CD4-positive, alpha-beta T cell (primary cell): Measurements from ENCODE around the gene GCNT2. TPM values are rescaled to one million over a fixed set of nuclear protein-coding genes. Genes with fewer than 3 reads are reported as not detected.

Experiments used
- ATAC-seq: fragments of 200-7000 bp; cut with Tn5 transposase; one replicate; pipeline ENCODE4 v1.10.0; 2022; ENCODE audit warnings: mild to moderate bottlenecking; ENCODE audit not compliant: poor library complexity
- CTCF ChIA-PET: fragments of 350-600 bp; sonication (Branson Sonifier 250); formaldehyde crosslinking; loops from one replicate; lab custom pipeline; 2021; ENCODE audit warnings: antibody characterized with exemption, inconsistent platforms; lab: Charles Lee
- POLR2A ChIA-PET: fragments of 350-600 bp; sonication (Branson Sonifier 250); formaldehyde crosslinking; loops from one replicate; lab custom pipeline; 2021; ENCODE audit warnings: antibody characterized with exemption, inconsistent platforms; lab: Charles Lee
- DNase-seq, 14 experiments: peaks; one replicate each; pipeline ENCODE4 v3.0.0-alpha.2; 2013 to 2020; ENCODE audit warnings: mixed read lengths in 2 of 14
- H3K27ac ChIP-seq, 2 donors: one replicate each; pipeline versions ENCODE4 v1.5.1 to v1.7.0; 2013; ENCODE audit warnings: low read length in 2 of 2, low read depth in 1 of 2, mild to moderate bottlenecking in 1 of 2
- H3K27me3 ChIP-seq, 2 experiments: 1 replicate in 1 of 2; 2 replicates in 1 of 2; pipeline versions ENCODE4 v1.6.1 to v1.7.0; 2013; ENCODE audit warnings: low read length in 2 of 2, control low read depth in 1 of 2, mild to moderate bottlenecking in 1 of 2, moderate library complexity in 1 of 2; ENCODE audit not compliant: insufficient read depth in 2 of 2, control insufficient read depth in 1 of 2
- H3K36me3 ChIP-seq: one replicate; pipeline ENCODE4 v1.6.1; 2013; ENCODE audit warnings: low read length, control low read depth; ENCODE audit not compliant: insufficient read depth
- H3K4me1 ChIP-seq: one replicate; pipeline ENCODE4 v1.6.1; 2013; ENCODE audit warnings: low read length, control low read depth; ENCODE audit not compliant: insufficient read depth
- H3K4me3 ChIP-seq: one replicate; pipeline ENCODE4 v1.5.1; 2013; ENCODE audit warnings: mild to moderate bottlenecking, low read length, moderate library complexity
- H3K9me3 ChIP-seq, 2 experiments: 1 replicate in 1 of 2; 2 replicates in 1 of 2; pipeline versions ENCODE4 v1.6.1 to v1.7.0; 2013; ENCODE audit warnings: low read length in 2 of 2, mild to moderate bottlenecking in 2 of 2, control low read depth in 1 of 2, moderate library complexity in 1 of 2; ENCODE audit not compliant: control insufficient read depth in 1 of 2, insufficient read depth in 1 of 2
- H3K27ac Mint-ChIP-seq: one replicate; pipeline ENCODE4 v1.8.0; 2020; ENCODE audit warnings: mixed read lengths
- H3K27me3 Mint-ChIP-seq: one replicate; pipeline ENCODE4 v1.8.0; 2021; ENCODE audit warnings: mixed read lengths
- H3K36me3 Mint-ChIP-seq: one replicate; pipeline ENCODE4 v1.8.0; 2021; ENCODE audit warnings: low read depth, mixed read lengths
- H3K4me1 Mint-ChIP-seq: one replicate; pipeline ENCODE4 v1.8.0; 2021; ENCODE audit warnings: low read depth, mixed read lengths
- H3K4me3 Mint-ChIP-seq: one replicate; pipeline ENCODE4 v1.8.0; 2020; ENCODE audit warnings: mild to moderate bottlenecking, mixed read lengths
- H3K9me3 Mint-ChIP-seq: one replicate; pipeline ENCODE4 v1.8.0; 2020; ENCODE audit warnings: mixed read lengths
- CTCF ChIP-seq: fragments of 200-600 bp; IDR thresholded peaks from one replicate; pipeline ENCODE4 v1.8.0; 2022; ENCODE audit warnings: antibody characterized with exemption, mild to moderate bottlenecking
- intact Hi-C, 2 experiments: fragments of 100-400 bp; cut with DNase I in 1 of 2; cut with micrococcal nuclease in 1 of 2; formaldehyde crosslinking; loops; one replicate each; pipeline versions ENCODE4 v1.15.1 to v1.9.0; 2023 to 2025; cut with DNase I, micrococcal nuclease
- total RNA-seq, 174 experiments: library from RNA in 2 of 174; stranded (reverse) in 2 of 174; gene quantifications; one replicate each; pipeline ENCODE4 v1.2.3 and lab custom pipeline; 2021 to 2026

Gene GCNT2
- total RNA-seq, 2 experiments from 2014 or later, result 1.5 to 1.8 TPM

DNA sequence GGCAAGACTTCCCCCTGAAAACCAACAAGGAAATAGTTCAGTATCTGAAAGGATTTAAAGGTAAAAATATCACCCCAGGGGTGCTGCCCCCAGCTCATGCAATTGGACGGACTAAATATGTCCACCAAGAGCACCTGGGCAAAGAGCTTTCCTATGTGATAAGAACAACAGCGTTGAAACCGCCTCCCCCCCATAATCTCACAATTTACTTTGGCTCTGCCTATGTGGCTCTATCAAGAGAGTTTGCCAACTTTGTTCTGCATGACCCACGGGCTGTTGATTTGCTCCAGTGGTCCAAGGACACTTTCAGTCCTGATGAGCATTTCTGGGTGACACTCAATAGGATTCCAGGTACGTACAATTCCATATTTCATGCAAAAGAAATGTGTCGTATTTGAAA lies 35.8 kb downstream of the GCNT2 start:
- H3K4me1 ChIP-seq, result no peaks in the 10 kb centered on the region
- ATAC-seq, result no peak
- no peak overlapping the region for H3K27ac Mint-ChIP-seq
- no peak overlapping the region for H3K27ac ChIP-seq
- peaks cover 28% of the 10 kb centered on the region for H3K36me3 Mint-ChIP-seq
- no peak overlapping the region for H3K4me3 ChIP-seq
- intact Hi-C loops, result no loop called here
- DNase-seq, result no peak
- no peak for TF ChIP-seq CTCF
- CTCF ChIA-PET, result no interaction called here
- H3K9me3 ChIP-seq, result no peaks in the 10 kb centered on the region
- no peaks in the 10 kb centered on the region for H3K36me3 ChIP-seq
- H3K4me3 Mint-ChIP-seq, result no peak overlapping the region
- no peaks in the 10 kb centered on the region for H3K9me3 Mint-ChIP-seq
- POLR2A ChIA-PET, result no interaction called here
- no peaks in the 10 kb centered on the region for H3K27me3 ChIP-seq
- no peaks in the 10 kb centered on the region for H3K4me1 Mint-ChIP-seq
- no peaks in the 10 kb centered on the region for H3K27me3 Mint-ChIP-seq

- ATAC-seq, result no peak
- TF ChIP-seq CTCF, result no peak
- H3K27ac Mint-ChIP-seq, result no peak overlapping the region
- H3K36me3 ChIP-seq, result no peaks in the 10 kb centered on the region
- no peak for DNase-seq
- H3K27me3 Mint-ChIP-seq, result no peaks in the 10 kb centered on the region
- CTCF ChIA-PET, result no interaction called here
- H3K9me3 Mint-ChIP-seq, result no peaks in the 10 kb centered on the region
- no peak overlapping the region for H3K4me3 ChIP-seq
- H3K36me3 Mint-ChIP-seq, result peaks cover 28% of the 10 kb centered on the region
- intact Hi-C loops, result no loop called here
- POLR2A ChIA-PET, result no interaction called here
- H3K27ac ChIP-seq, result no peak overlapping the region
- H3K27me3 ChIP-seq, result no peaks in the 10 kb centered on the region
- H3K4me1 ChIP-seq, result no peaks in the 10 kb centered on the region
- no peak overlapping the region for H3K4me3 Mint-ChIP-seq
- no peaks in the 10 kb centered on the region for H3K9me3 ChIP-seq
- H3K4me1 Mint-ChIP-seq, result no peaks in the 10 kb centered on the region
These were observed 36.8 kb downstream of the GCNT2 start for GRCh38 chr6:10557913-10558312.

DNA sequence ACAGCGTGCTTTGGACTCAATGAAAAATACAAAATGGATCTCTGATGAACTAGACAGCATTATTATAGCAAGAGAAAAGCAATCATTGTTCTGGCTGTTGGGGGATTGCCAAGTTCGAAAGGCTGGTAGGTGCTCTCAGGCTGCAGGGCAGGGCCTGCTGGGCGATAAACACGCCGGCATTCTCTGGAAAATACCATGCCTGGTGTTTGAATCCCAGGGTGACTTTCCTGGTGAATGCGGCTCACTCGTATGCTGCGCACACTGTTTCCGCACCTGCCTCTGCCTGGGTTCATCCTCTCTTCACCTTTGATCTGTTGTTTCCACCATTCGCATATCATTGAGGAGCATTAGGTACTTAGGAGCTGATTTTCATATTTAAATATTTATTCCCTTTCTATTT lies 37.4 kb downstream of the GCNT2 start:
- no peak for TF ChIP-seq CTCF
- Mint-ChIP-seq H3K9me3 (no peaks in the 10 kb centered on the region), H3K36me3 (peaks cover 28% of the 10 kb centered on the region), H3K4me3 (no peak overlapping the region), H3K27ac (no peak overlapping the region), H3K4me1 (no peaks in the 10 kb centered on the region), H3K27me3 (no peaks in the 10 kb centered on the region)
- H3K4me1 ChIP-seq, result no peaks in the 10 kb centered on the region
- no peaks in the 10 kb centered on the region for H3K9me3 ChIP-seq
- no peak for ATAC-seq
- no peaks in the 10 kb centered on the region for H3K27me3 ChIP-seq
- H3K27ac ChIP-seq, result no peak overlapping the region
- ChIA-PET CTCF (no interaction called here), POLR2A (no interaction called here)
- H3K36me3 ChIP-seq, result no peaks in the 10 kb centered on the region
- no peak for DNase-seq
- intact Hi-C loops, result no loop called here
- H3K4me3 ChIP-seq, result no peak overlapping the region
